Tibial nerve (tissue), 4 donors: ENCODE data around the gene MED12L.

Experiments
- EP300 ChIP-seq, 2 donors: sonication (generic); formaldehyde crosslinking; IDR thresholded peaks; one replicate each; pipeline ENCODE4 v1.6.1; 2017; ENCODE audit warnings: antibody characterized with exemption in 2 of 2, mild to moderate bottlenecking in 1 of 2
- POLR2A ChIP-seq, 2 donors: fragments of 450-650 bp; IDR thresholded peaks; one replicate each; pipeline ENCODE4 v1.6.1; 2017; ENCODE audit warnings: antibody characterized with exemption in 2 of 2, mild to moderate bottlenecking in 2 of 2, moderate library complexity in 2 of 2
- TF ChIP-seq, protein P1 (sequence below), 5 experiments: fragments of 200-600 bp in 3 of 5; fragments of 450-650 bp in 2 of 5; sonication (generic) in 3 of 5; IDR thresholded peaks; one replicate each; pipeline ENCODE4 v1.5.1; 2016 to 2019; ENCODE audit warnings: antibody characterized with exemption in 5 of 5, mild to moderate bottlenecking in 3 of 5, moderate library complexity in 2 of 5

DNA sequence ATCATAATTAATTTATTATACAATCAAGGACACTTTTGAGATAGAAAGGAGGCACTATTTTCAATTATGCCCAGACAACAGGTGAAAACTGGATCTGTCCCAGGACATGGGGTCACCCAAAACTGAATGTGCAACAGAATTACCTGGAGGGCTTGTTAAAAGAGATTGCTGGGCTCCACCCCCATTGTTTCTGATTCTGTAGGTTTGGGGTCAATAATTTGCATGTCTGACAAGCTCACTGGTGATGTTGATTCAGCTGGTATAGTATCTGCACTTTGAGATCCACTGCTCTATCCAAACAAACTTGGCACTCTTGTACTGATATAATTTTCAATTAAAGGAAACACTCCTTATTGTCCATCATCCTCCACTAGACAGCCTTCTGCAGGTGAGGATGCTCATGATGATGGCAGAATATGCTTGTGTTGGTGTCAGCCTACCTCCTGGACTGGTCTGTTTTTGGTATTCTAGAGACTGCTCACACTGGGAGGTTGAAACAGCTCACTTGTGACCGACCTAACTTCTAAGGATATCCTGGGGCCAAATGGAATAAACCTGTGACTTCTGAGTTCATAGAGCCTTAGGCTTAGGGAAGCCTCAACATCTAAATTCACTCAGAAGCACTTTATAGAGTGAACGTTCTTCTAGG is 190.7 kb downstream of the MED12L start:
- TF ChIP-seq, protein P1, sequence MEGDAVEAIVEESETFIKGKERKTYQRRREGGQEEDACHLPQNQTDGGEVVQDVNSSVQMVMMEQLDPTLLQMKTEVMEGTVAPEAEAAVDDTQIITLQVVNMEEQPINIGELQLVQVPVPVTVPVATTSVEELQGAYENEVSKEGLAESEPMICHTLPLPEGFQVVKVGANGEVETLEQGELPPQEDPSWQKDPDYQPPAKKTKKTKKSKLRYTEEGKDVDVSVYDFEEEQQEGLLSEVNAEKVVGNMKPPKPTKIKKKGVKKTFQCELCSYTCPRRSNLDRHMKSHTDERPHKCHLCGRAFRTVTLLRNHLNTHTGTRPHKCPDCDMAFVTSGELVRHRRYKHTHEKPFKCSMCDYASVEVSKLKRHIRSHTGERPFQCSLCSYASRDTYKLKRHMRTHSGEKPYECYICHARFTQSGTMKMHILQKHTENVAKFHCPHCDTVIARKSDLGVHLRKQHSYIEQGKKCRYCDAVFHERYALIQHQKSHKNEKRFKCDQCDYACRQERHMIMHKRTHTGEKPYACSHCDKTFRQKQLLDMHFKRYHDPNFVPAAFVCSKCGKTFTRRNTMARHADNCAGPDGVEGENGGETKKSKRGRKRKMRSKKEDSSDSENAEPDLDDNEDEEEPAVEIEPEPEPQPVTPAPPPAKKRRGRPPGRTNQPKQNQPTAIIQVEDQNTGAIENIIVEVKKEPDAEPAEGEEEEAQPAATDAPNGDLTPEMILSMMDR (IDR thresholded peaks at IDR 0.05), result no peak
- no peak for TF ChIP-seq POLR2A (IDR thresholded peaks at IDR 0.05)
- no peak for TF ChIP-seq EP300 (IDR thresholded peaks at IDR 0.05)
